ENCODE data around the gene NPIPB8.
"Not testable (repeated sequence)": the region's sequence is repeated elsewhere in the genome, so short reads cannot be mapped to it uniquely, and the experiment has no call there.

Gene NPIPB8

GRCh38 chr16:28637765-28638164 is at the start of gene NPIPB8:
Gene NPIPB8, plus strand, starts transcription at chr16:28638065. Its CDS starts 296 bp downstream, at chr16:28638361.
- not testable (repeated sequence) for DNase-seq

GRCh38 chr16:28589069-28589468 is 48.8 kb upstream of the NPIPB8 start:
- DNase-seq = no peak

GRCh38 chr16:28589930-28590329 is 47.9 kb upstream of the NPIPB8 start:
- no peak for DNase-seq

- DNase-seq = no peak
Measured at GRCh38 chr16:28590384-28591340, 47.2 kb upstream of the NPIPB8 start.

- no peak for DNase-seq
Measured at GRCh38 chr16:28591355-28591754, 46.5 kb upstream of the NPIPB8 start.

- DNase-seq = no peak
Measured at GRCh38 chr16:28592511-28592910, 45.4 kb upstream of the NPIPB8 start.

- DNase-seq = no peak
Measured at GRCh38 chr16:28592979-28593553, 44.8 kb upstream of the NPIPB8 start.

GRCh38 chr16:28595451-28595850 is 42.4 kb upstream of the NPIPB8 start:
- DNase-seq = not testable (repeated sequence)

- no peak for DNase-seq
Measured at GRCh38 chr16:28596115-28596630, 41.7 kb upstream of the NPIPB8 start.

GRCh38 chr16:28596840-28597691 is 40.8 kb upstream of the NPIPB8 start, which contains the start of gene SULT1A2:
Gene SULT1A2, minus strand, starts transcription at chr16:28597050. Its CDS starts 1,120 bp downstream, at chr16:28595930.
- no peak for DNase-seq

GRCh38 chr16:28597692-28598261 is 40.1 kb upstream of the NPIPB8 start:
- no peak for DNase-seq

- DNase-seq = not testable (repeated sequence)
Measured at GRCh38 chr16:28599377-28600285, 38.2 kb upstream of the NPIPB8 start.

- DNase-seq = not testable (repeated sequence)
Measured at GRCh38 chr16:28600965-28601364, 36.9 kb upstream of the NPIPB8 start.

GRCh38 chr16:28601589-28601988 is 36.3 kb upstream of the NPIPB8 start:
- DNase-seq = not testable (repeated sequence)

GRCh38 chr16:28602062-28602461 is 35.8 kb upstream of the NPIPB8 start:
- not testable (repeated sequence) for DNase-seq

GRCh38 chr16:28602529-28602928 is 35.3 kb upstream of the NPIPB8 start:
- no peak for DNase-seq

GRCh38 chr16:28603381-28604185 is 34.3 kb upstream of the NPIPB8 start:
- DNase-seq = no peak

- DNase-seq = no peak
Measured at GRCh38 chr16:28604186-28604565, 33.7 kb upstream of the NPIPB8 start.

- no peak for DNase-seq
Measured at GRCh38 chr16:28606291-28607115, 31.4 kb upstream of the NPIPB8 start.

All from NCI-H1436 treated with DMSO at 0.1 percent for 48 hours (cell line).